Raji (cell line): ENCODE data around the gene PDCL3.
A peak's percentile ranks its signal among the peaks of the same experiment; 100 is the strongest.

Experiments
- POLR2A ChIP-seq: IDR thresholded peaks from 2 replicates; pipeline ENCODE4 v1.6.1; 2011; ENCODE audit warnings: low read depth, low read length, control low read depth; ENCODE audit not compliant: insufficient read depth

The PDCL3 gene

GRCh38 chr2:100562613-100563406, at the start of gene PDCL3:
Gene PDCL3 (plus strand): TSS chr2:100562993. CDS start chr2:100563068, 75 bp downstream.
- peak; percentile 63 for TF ChIP-seq POLR2A

- TF ChIP-seq POLR2A, result no peak
These were observed 49.1 kb upstream of the PDCL3 start for GRCh38 chr2:100513650-100514049.

DNA sequence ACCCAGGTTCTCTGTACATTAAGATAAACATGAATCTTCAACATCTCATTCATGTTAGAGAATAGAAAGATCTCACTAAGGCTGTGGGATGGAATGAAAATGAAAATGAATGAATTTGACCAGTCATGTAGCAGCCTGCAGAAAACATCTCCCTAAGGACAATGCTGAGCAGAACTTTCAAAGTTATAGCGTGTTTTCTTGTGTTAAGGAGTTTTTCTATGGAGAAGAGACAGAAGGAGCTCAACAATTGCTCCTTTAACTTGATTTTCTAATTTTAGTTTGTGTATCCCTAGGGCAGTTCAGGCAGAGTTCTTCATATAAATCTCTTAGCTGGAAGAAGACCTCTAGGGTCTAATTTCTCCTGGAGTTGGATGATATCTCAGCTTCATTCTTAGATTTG, 45.2 kb upstream of the PDCL3 start:
- no peak for TF ChIP-seq POLR2A

GRCh38 chr2:100518801-100519200, 44.0 kb upstream of the PDCL3 start:
- TF ChIP-seq POLR2A, result no peak

DNA sequence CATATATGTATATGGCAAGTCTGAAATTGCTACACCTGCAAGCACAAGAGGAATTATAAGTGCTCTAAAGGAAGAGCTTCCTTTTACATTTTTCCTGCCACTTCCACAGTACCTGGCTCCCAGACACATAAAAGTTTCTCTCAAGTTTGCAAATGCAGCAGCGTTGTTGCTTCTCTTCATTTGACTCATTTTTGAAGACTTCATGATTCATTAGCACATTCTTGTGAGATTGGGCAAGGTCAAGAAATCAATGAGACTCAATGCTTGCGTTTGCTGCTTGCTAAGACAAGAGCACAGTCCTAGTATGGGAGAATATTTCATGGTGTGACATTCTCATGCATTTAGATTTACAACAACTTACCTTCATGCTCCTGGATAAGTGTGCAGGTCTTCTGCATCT, 42.6 kb upstream of the PDCL3 start:
- TF ChIP-seq POLR2A, result no peak

DNA sequence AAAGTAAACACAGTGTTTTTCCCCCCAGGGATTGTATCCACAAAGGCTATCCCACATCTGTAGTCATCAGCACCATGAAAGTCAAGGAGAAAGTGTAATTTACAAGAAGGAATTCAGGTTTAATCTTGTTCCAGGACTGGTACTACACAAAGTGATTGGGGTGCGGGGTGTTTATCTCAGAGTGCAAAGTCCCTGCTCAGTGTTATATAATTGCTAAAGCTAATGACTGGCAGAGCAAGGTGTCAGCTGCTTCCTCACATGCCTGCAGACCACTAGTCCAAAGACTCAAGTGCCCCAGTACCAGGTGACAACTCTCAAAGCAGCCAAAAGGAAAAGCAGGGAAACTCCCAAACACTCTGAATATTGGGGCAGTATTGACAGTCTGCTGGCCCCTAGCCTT, 40.4 kb upstream of the PDCL3 start:
- no peak for TF ChIP-seq POLR2A

GRCh38 chr2:100524331-100524730, 38.5 kb upstream of the PDCL3 start:
- TF ChIP-seq POLR2A, result no peak

GRCh38 chr2:100526868-100527267, 35.9 kb upstream of the PDCL3 start:
- TF ChIP-seq POLR2A, result no peak

GRCh38 chr2:100527440-100528015, 35.3 kb upstream of the PDCL3 start:
- TF ChIP-seq POLR2A, result no peak

DNA sequence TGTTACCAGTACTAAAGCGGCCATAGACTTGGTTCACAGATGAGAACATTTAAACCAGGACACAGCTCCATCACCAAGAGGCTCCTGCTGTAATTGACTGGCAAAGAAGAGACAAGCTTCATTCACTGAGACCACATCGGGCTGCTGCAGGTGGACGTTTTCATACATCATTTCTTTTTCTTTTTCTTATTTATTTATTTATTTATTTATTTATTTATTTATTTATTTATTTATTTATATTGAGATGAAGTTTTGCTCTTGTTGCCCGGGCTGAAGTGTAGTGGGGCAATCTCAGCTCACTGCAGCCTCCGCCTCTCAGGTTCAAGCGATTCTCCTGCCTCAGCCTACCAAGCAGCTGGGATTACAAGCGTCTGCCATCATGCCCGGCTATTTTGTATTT, 33.6 kb upstream of the PDCL3 start:
- no peak for TF ChIP-seq POLR2A

- no peak for TF ChIP-seq POLR2A
These were observed 32.9 kb upstream of the PDCL3 start for GRCh38 chr2:100529900-100530299.

- TF ChIP-seq POLR2A, result no peak
These were observed 26.9 kb upstream of the PDCL3 start for GRCh38 chr2:100535855-100536254.

DNA sequence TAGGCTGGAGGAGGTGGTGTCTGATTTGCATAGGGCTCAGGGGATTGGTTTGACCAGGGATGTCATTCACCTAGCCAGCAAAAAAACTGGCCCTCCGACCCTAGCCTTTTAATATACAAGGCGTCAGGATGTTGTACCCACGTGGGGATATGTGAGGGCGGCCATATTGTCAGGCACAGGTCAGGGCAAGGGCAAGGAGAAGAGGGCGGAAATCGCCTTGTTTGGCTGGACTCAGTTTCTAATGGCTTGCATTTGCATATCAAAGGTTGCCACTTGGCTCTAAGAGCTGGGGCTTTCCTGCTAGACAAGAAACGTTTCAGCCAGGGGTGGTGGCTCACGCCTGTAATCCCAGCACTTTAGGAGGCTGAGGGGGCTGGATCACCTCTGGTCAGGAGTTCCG, 24.9 kb upstream of the PDCL3 start:
- TF ChIP-seq POLR2A, result no peak

GRCh38 chr2:100539221-100539620, 23.6 kb upstream of the PDCL3 start:
- no peak for TF ChIP-seq POLR2A

- TF ChIP-seq POLR2A, result no peak
These were observed 21.4 kb upstream of the PDCL3 start for GRCh38 chr2:100541404-100541803.

DNA sequence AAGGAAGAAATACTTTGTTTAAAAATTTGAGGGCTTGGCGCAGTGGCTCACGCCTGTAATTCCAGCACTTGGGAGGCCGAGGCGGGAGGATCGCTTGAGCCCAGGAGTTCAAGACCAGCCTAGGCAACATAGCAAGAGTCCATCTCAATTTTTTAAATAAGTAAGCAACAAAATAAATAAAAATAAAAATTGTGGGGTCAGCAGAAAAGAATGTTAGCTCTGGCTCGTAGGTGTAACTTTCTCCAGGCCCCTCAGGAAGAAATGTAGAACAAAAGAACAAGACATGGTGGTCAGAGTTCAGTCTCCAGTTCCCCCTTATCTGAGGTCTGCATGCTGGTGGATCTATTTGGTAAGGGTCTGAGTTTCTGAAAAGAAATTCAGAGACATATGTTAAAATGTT, 20.4 kb upstream of the PDCL3 start:
- no peak for TF ChIP-seq POLR2A
